Tibial nerve (tissue), 4 donors: ENCODE data around the gene ADD2. TPM values are rescaled to one million over a fixed set of nuclear protein-coding genes. Genes with fewer than 3 reads are reported as not detected.

Experiments used
- DNase-seq, 2 donors: peaks; one replicate each; pipeline ENCODE4 v3.0.0-alpha.2; 2019; ENCODE audit warnings: low spot score in 2 of 2
- H3K27ac ChIP-seq, 4 donors: fragments of 200-600 bp; sonication (generic) in 3 of 4; one replicate each; pipeline ENCODE4 v1.5.1; 2017 to 2019; ENCODE audit warnings: mild to moderate bottlenecking in 1 of 4
- H3K27me3 ChIP-seq, 2 donors: fragments of 200-600 bp; sonication (generic) in 1 of 2; one replicate each; pipeline versions ENCODE4 v1.5.1 to v1.6.0; 2017 to 2019
- H3K36me3 ChIP-seq, 3 donors: fragments of 200-600 bp; sonication (generic); one replicate each; pipeline ENCODE4 v1.5.1; 2018 to 2019
- H3K4me1 ChIP-seq, 4 donors: fragments of 200-600 bp; sonication (generic) in 3 of 4; one replicate each; pipeline ENCODE4 v1.5.1; 2017 to 2019
- H3K4me3 ChIP-seq, 4 donors: fragments of 200-600 bp; sonication (generic) in 3 of 4; one replicate each; pipeline ENCODE4 v1.5.1; 2017 to 2019; ENCODE audit warnings: mild to moderate bottlenecking in 1 of 4, moderate library complexity in 1 of 4
- H3K9me3 ChIP-seq, 4 donors: fragments of 200-600 bp; sonication (generic) in 3 of 4; one replicate each; pipeline ENCODE4 v1.5.1; 2017 to 2019
- CTCF ChIP-seq, 5 experiments: fragments of 200-600 bp in 3 of 5; fragments of 450-650 bp in 2 of 5; sonication (generic) in 3 of 5; IDR thresholded peaks; one replicate each; pipeline ENCODE4 v1.5.1; 2016 to 2019; ENCODE audit warnings: antibody characterized with exemption in 5 of 5, mild to moderate bottlenecking in 3 of 5, moderate library complexity in 2 of 5
- EP300 ChIP-seq, 2 donors: sonication (generic); formaldehyde crosslinking; IDR thresholded peaks; one replicate each; pipeline ENCODE4 v1.6.1; 2017; ENCODE audit warnings: antibody characterized with exemption in 2 of 2, mild to moderate bottlenecking in 1 of 2
- POLR2A ChIP-seq, 2 donors: fragments of 450-650 bp; IDR thresholded peaks; one replicate each; pipeline ENCODE4 v1.6.1; 2017; ENCODE audit warnings: antibody characterized with exemption in 2 of 2, mild to moderate bottlenecking in 2 of 2, moderate library complexity in 2 of 2
- WGBS, 2 donors: methylation state at CpG; one replicate each; pipeline ENCODE4 v1.1.5; 2018; 5-methylcytosine and 5-hydroxymethylcytosine counted together
- total RNA-seq, 4 donors: library from RNA; depleted of rRNA; stranded (reverse); fragments of >200 nt; gene quantifications; one replicate each; pipeline ENCODE4 v1.1.0, GENCODE V29; 2016

Gene ADD2
- total RNA-seq, 4 donors from 2014 or later = 0.63 to 6.0 (median 3.2) TPM

GRCh38 chr2:70685771-70686171, 82.2 kb downstream of the ADD2 start:
- no peak for TF ChIP-seq CTCF (IDR thresholded peaks at IDR 0.05)
- no peak for TF ChIP-seq EP300 (IDR thresholded peaks at IDR 0.05)
- TF ChIP-seq POLR2A (IDR thresholded peaks at IDR 0.05) = no peak
- DNase-seq = no peak
- no peaks in the 10 kb centered on the region for H3K9me3 ChIP-seq
- H3K36me3 ChIP-seq = no peaks in the 10 kb centered on the region
- no peaks in the 10 kb centered on the region for H3K4me1 ChIP-seq
- H3K27me3 ChIP-seq = no peaks in the 10 kb centered on the region
- 76 to 78% methylated on average over 6 of the region's 6 CpGs for WGBS, 2 donors
- H3K4me3 ChIP-seq = no peak overlapping the region
- no peak overlapping the region for H3K27ac ChIP-seq

- no peak for DNase-seq
- Histone ChIP-seq H3K27me3 (no peaks in the 10 kb centered on the region), H3K27ac (no peak overlapping the region), H3K4me1 (no peaks in the 10 kb centered on the region), H3K4me3 (no peak overlapping the region), H3K36me3 (no peaks in the 10 kb centered on the region), H3K9me3 (no peaks in the 10 kb centered on the region)
- 84 to 91% methylated on average over 4 of the region's 4 CpGs for WGBS, 2 donors
- TF ChIP-seq CTCF (IDR thresholded peaks at IDR 0.05) (no peak), POLR2A (IDR thresholded peaks at IDR 0.05) (no peak), EP300 (IDR thresholded peaks at IDR 0.05) (no peak)
Observed at GRCh38 chr2:70684846-70685622, 83.0 kb downstream of the ADD2 start.

- Histone ChIP-seq H3K9me3 (no peaks in the 10 kb centered on the region), H3K4me1 (no peaks in the 10 kb centered on the region), H3K27me3 (no peaks in the 10 kb centered on the region), H3K36me3 (no peaks in the 10 kb centered on the region), H3K27ac (no peak overlapping the region), H3K4me3 (no peak overlapping the region)
- TF ChIP-seq POLR2A (IDR thresholded peaks at IDR 0.05) (no peak), EP300 (IDR thresholded peaks at IDR 0.05) (no peak), CTCF (IDR thresholded peaks at IDR 0.05) (no peak)
- WGBS, 2 donors = 95 to 97% methylated on average over 4 to 6 of the region's 6 CpGs
- no peak for DNase-seq
Observed at GRCh38 chr2:70683455-70683854, 84.5 kb downstream of the ADD2 start.

GRCh38 chr2:70680735-70681134, 87.3 kb downstream of the ADD2 start:
- Histone ChIP-seq H3K27ac (no peak overlapping the region), H3K4me1 (no peaks in the 10 kb centered on the region), H3K4me3 (no peak overlapping the region), H3K9me3 (no peaks in the 10 kb centered on the region), H3K36me3 (no peaks in the 10 kb centered on the region), H3K27me3 (no peaks in the 10 kb centered on the region)
- 59 to 68% methylated on average over 2 of the region's 2 CpGs for WGBS, 2 donors
- no peak for DNase-seq
- TF ChIP-seq EP300 (IDR thresholded peaks at IDR 0.05) = no peak
- TF ChIP-seq CTCF (IDR thresholded peaks at IDR 0.05) = no peak
- TF ChIP-seq POLR2A (IDR thresholded peaks at IDR 0.05) = no peak

- Histone ChIP-seq H3K27ac (no peak overlapping the region), H3K4me3 (no peak overlapping the region), H3K36me3 (no peaks in the 10 kb centered on the region), H3K4me1 (no peaks in the 10 kb centered on the region), H3K9me3 (no peaks in the 10 kb centered on the region), H3K27me3 (no peaks in the 10 kb centered on the region)
- DNase-seq = no peak
- 44 to 86% methylated on average over 1 of the region's 1 CpG for WGBS, 2 donors
- no peak for TF ChIP-seq EP300 (IDR thresholded peaks at IDR 0.05)
- no peak for TF ChIP-seq CTCF (IDR thresholded peaks at IDR 0.05)
- no peak for TF ChIP-seq POLR2A (IDR thresholded peaks at IDR 0.05)
Observed at GRCh38 chr2:70679259-70679658, 88.7 kb downstream of the ADD2 start.
